ENCODE results near the gene EXOC3.

EXOC3 gene

DNA sequence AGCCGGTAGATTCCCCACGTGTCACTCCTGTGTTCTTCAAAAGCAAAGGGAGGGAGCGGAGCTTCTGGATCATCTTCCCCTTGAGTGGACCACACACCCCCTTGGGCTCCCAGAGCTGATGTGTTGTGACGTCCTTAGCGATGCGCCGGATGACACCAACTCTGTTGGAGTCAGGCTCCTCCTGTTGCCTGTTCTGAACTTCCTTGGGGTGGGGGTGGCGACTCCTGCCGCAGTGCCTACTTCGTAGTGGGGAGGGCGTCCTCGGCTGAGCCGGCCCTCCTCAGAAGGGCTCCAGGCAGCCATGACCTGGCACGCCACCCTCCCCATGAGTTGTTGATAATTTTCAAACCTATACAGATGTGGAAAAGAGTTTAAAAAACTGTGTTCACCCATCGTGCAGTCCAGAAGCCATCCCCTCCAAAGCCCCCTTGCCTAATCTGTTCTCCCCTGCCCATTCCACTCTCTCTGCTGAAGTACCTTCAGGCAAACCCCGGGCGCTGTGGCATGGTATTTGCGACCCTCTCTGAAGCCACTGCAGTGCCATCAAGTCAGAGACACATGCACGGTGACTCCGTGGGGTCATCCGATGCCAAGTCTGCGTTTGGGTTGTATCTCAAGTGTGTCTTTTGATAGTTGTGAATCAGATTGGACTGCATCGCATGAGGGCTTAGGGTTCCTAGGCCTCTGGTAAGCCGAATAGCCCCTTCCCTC lies 16.7 kb downstream of the EXOC3 start:
- Histone ChIP-seq H3K36me3 (ENCODE audit: insufficient read depth, low read length) (peaks cover 83% of the 10 kb centered on the region), H2AFZ (ENCODE audit: low read length) (no peak overlapping the region), H3K9me3 (ENCODE audit: low read length) (no peaks in the 10 kb centered on the region), H3K79me2 (ENCODE audit: insufficient read depth, low read length) (no peaks in the 10 kb centered on the region), H3K9me2 (ENCODE audit: low read depth, low read length) (no peaks in the 10 kb centered on the region), H3K4me1 (ENCODE audit: insufficient read depth, low read length, severe bottlenecking) (no peaks in the 10 kb centered on the region), H3K9ac (ENCODE audit: low read length) (no peak overlapping the region), H3K4me2 (ENCODE audit: low read length) (no peak overlapping the region), H4K20me1 (ENCODE audit: insufficient read depth, low read length) (no peaks in the 10 kb centered on the region), H3K27ac (ENCODE audit: low read depth, low read length, poor library complexity, severe bottlenecking) (no peak overlapping the region), H3F3A (ENCODE audit: insufficient read depth, low read length) (no peaks in the 10 kb centered on the region), H3K27me3 (ENCODE audit: insufficient read depth, low read length) (no peaks in the 10 kb centered on the region), H3K4me3 (ENCODE audit: low read depth, low read length, poor library complexity, severe bottlenecking) (no peak overlapping the region)
- TF ChIP-seq, protein P1, sequence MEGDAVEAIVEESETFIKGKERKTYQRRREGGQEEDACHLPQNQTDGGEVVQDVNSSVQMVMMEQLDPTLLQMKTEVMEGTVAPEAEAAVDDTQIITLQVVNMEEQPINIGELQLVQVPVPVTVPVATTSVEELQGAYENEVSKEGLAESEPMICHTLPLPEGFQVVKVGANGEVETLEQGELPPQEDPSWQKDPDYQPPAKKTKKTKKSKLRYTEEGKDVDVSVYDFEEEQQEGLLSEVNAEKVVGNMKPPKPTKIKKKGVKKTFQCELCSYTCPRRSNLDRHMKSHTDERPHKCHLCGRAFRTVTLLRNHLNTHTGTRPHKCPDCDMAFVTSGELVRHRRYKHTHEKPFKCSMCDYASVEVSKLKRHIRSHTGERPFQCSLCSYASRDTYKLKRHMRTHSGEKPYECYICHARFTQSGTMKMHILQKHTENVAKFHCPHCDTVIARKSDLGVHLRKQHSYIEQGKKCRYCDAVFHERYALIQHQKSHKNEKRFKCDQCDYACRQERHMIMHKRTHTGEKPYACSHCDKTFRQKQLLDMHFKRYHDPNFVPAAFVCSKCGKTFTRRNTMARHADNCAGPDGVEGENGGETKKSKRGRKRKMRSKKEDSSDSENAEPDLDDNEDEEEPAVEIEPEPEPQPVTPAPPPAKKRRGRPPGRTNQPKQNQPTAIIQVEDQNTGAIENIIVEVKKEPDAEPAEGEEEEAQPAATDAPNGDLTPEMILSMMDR (IDR thresholded peaks at IDR 0.05; ENCODE audit: low read length) = no peak
- no peak for TF ChIP-seq EZH2 (IDR thresholded peaks at IDR 0.05; ENCODE audit: borderline replicate concordance, low read length)

DNA sequence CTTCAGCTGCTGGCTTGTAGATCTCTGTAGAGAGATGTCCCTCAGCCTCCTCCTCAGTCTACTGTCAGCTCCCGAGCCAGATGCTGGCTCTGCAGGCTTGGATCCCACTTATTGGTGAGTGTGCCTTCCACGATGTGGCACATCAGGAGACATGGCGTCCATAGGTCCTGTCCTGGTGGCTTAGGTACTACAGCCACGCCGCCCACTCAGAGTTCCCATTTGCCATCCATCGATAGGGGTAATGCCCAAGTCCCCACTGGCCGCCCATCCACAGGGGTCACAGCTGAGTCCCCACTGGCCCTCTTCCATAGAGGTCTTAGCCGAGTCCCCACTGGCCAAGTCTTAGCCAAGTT lies 17.3 kb downstream of the EXOC3 start:
- Histone ChIP-seq H3K36me3 (ENCODE audit: insufficient read depth, low read length) (peaks cover 82% of the 10 kb centered on the region), H3K27ac (ENCODE audit: low read depth, low read length, poor library complexity, severe bottlenecking) (no peak overlapping the region), H3K27me3 (ENCODE audit: insufficient read depth, low read length) (no peaks in the 10 kb centered on the region), H4K20me1 (ENCODE audit: insufficient read depth, low read length) (no peaks in the 10 kb centered on the region), H3K79me2 (ENCODE audit: insufficient read depth, low read length) (no peaks in the 10 kb centered on the region), H3F3A (ENCODE audit: insufficient read depth, low read length) (no peaks in the 10 kb centered on the region), H3K9me2 (ENCODE audit: low read depth, low read length) (no peaks in the 10 kb centered on the region), H3K4me1 (ENCODE audit: insufficient read depth, low read length, severe bottlenecking) (no peaks in the 10 kb centered on the region), H3K4me2 (ENCODE audit: low read length) (no peak overlapping the region), H2AFZ (ENCODE audit: low read length) (no peak overlapping the region), H3K9ac (ENCODE audit: low read length) (no peak overlapping the region), H3K4me3 (ENCODE audit: low read depth, low read length, poor library complexity, severe bottlenecking) (no peak overlapping the region), H3K9me3 (ENCODE audit: low read length) (no peaks in the 10 kb centered on the region)
- no peak for TF ChIP-seq EZH2 (IDR thresholded peaks at IDR 0.05; ENCODE audit: borderline replicate concordance, low read length)
- TF ChIP-seq, protein P1 (IDR thresholded peaks at IDR 0.05; ENCODE audit: low read length) = no peak

DNA sequence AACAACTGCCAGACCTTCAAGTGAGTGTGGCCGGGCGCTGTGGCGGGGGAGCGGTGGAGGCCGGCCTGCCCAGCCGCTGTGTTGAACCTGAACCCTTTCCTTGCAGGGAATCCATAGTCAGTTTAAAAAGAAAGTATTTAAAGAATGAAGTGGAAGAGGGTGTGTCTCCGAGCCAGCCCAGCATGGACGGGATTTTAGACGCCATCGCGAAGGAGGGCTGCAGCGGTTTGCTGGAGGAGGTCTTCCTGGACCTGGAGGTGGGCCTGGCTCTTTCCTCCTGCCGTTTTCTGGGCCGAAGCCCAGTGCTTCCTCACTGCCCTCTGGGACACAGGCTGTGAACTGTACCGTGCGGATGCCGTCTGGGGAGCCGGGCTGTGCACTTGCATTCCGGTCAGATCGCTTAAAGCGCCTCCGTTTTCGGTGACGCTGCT lies 19.1 kb downstream of the EXOC3 start:
- no peaks in the 10 kb centered on the region for H3K4me1 ChIP-seq (ENCODE audit: insufficient read depth, low read length, severe bottlenecking)
- H3K27me3 ChIP-seq (ENCODE audit: insufficient read depth, low read length) = no peaks in the 10 kb centered on the region
- no peaks in the 10 kb centered on the region for H4K20me1 ChIP-seq (ENCODE audit: insufficient read depth, low read length)
- no peak overlapping the region for H2AFZ ChIP-seq (ENCODE audit: low read length)
- no peak overlapping the region for H3K4me3 ChIP-seq (ENCODE audit: low read depth, low read length, poor library complexity, severe bottlenecking)
- no peak overlapping the region for H3K9ac ChIP-seq (ENCODE audit: low read length)
- H3F3A ChIP-seq (ENCODE audit: insufficient read depth, low read length) = no peaks in the 10 kb centered on the region
- peaks cover 73% of the 10 kb centered on the region for H3K36me3 ChIP-seq (ENCODE audit: insufficient read depth, low read length)
- no peaks in the 10 kb centered on the region for H3K9me2 ChIP-seq (ENCODE audit: low read depth, low read length)
- H3K4me2 ChIP-seq (ENCODE audit: low read length) = no peak overlapping the region
- no peaks in the 10 kb centered on the region for H3K79me2 ChIP-seq (ENCODE audit: insufficient read depth, low read length)
- no peaks in the 10 kb centered on the region for H3K9me3 ChIP-seq (ENCODE audit: low read length)
- H3K27ac ChIP-seq (ENCODE audit: low read depth, low read length, poor library complexity, severe bottlenecking) = no peak overlapping the region
- TF ChIP-seq, protein P1 (IDR thresholded peaks at IDR 0.05; ENCODE audit: low read length) = no peak
- TF ChIP-seq EZH2 (IDR thresholded peaks at IDR 0.05; ENCODE audit: borderline replicate concordance, low read length) = no peak

All from OCI-LY1 (cell line).